Measurements from ENCODE around the gene MRGPRG.

Gene MRGPRG

GRCh38 chr11:3225826-3226750 is 7.5 kb upstream of the MRGPRG start:
- DNase-seq, result no peak

DNA sequence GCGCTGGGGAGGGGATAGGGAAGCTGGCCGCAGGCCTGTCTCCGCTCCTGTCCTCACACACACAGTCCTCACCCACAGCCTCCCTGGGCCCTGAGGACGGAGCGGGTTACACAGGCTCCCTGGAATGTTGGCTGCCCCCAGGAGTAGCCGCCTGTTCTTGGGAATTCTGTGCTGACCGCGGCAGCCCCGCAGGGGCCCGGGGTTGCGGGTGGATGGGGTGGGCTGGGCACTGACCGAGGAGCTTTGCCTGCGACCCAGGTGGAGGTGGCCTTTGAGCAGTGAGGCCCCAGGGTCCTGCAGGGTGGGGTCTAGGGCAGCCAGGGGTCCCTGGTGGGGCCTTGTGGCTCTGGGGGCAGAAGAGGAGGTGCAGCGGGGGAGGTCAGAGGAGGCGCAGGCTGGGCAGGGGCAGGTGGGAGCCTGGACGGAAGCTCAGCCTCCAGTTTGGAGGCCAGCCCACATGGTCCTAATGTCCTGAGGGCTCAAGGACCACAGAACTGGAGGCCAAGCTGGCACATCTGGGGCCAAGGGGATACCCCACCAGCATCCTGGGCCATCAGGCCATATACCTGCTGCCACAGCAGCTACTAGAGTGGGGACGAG is 6.6 kb upstream of the MRGPRG start:
- no peak for DNase-seq

GRCh38 chr11:3224401-3225057 is 5.9 kb upstream of the MRGPRG start:
- no peak for DNase-seq

DNA sequence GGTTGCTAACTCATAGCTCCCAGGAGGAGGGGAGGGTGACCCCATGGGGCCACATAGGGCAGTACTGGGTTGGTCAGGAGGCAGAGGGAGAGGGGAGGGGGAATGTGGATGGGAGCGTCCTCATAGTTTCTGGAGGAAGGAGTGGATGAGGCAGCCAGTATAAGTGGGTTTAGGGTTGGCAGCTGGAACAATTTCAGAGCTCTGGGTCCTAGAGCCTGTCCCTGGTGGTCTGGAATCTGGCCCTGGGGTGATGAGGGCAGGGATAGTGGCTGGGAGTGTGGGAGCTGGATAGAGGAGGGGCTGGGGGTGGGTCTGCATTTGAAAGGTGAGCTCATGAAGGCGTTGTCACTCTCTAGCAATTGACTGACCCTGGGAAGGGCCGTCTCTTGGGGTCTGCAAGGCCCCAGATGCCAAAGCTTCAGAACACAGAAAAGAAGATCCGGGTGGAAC is 5.3 kb upstream of the MRGPRG start:
- no peak for DNase-seq

GRCh38 chr11:3222941-3223915 is 4.6 kb upstream of the MRGPRG start:
- peak; percentile 9 for DNase-seq

DNA sequence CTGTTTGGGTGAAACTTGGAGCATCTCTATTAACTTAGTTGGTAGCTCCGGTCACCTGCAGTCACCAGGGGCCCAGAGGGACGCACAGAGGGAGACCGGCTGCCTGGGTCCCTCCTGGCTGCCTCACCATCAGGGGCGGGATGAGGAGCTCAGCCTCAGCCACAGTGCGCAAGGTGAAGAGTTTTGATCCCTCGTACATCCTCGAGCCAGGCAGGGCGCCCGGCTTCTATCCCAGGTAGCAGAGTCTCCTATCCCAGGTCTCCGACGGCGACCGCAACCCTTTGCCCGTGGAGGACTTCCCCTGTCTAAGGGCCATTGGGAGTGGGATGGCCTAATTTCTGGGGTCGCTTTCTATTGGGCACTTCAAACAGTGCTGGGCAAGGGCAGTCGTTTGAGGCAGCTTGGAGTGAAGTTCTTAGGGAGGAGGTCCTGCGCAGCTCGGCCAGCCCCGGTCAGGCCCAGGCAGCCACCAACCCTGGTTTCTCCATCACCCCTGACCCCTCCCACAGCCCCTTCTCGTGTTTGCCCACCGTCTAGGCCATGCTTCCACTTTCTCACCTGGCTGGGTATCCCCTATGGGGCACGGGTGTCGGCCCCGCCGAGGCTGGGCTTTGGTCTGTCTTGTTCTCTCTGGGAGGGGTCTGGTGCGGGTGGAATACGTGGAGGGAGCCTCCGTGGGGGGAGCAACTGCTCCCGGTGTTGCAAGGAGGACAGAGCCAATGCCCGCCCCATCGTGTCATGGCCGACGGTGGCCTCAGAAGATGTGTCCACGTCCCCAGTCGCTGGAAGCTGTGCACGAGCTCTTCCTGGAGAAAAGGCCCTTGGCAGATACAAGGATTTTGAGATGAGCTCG is 3.6 kb upstream of the MRGPRG start:
- DNase-seq, result no peak

GRCh38 chr11:3221408-3222002 is 2.9 kb upstream of the MRGPRG start:
- DNase-seq, result no peak

DNA sequence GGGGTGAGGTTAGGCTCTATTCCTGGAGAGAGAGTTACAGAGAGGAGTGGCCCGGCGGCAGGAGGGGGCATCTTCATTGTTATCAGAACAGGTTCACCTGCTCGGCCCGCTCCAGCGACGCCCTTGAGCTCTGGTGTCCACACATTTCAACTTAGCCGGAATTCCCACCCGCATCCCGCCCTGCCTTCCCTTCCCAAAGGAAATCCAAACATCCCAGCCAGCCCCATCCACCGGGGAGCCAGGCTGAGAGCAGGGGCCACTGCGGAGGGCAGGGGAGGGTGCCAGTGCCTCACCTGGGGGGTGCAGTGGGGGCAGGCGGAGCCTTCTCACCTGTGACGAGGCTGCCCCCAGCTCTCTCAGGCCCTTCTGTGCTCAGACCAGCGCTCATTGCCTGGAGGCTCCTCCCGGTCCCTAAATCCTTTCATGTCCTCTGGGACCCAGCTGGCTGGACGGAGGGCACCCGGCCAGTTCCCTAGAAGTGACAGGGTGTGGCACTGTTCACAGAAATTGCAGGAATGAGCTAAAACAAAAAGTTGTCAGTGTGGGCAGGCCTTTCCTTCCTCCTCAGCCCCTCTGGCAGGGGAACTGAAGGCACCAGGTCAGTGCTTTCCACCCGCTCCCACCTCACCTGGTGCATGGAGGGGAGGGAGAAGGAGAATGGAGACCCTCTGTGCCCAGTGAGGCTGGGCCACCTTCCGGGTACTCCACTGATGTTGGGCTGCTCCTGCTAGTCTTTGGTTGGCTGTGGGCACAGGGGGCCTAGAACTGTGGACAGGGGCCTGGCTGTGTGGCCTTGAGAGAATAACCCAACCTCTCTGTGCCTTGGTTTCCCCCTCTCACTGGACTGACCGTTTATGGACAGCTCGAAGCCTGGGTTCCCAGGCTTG is 2.2 kb upstream of the MRGPRG start:
- no peak for DNase-seq

DNA sequence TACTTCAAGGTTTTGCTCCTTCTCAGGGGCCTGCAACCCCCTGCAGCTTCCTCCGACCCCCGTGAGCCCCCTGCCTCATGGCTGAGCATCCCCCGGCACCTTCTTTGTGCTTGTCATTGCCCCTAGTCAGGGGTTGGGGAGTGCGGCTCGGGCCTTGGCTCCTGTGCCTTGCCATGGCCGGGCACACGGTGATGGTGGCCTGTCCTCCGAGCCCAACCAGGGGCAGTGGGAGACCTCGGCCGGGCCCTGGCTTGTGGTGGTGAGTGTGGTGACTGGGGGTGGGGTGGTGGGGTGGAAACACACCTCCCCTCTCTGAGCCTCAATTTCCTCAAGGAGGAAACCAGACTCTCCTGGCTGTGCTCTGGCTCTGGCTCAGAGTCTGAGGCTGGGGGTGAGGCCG is 1.5 kb upstream of the MRGPRG start:
- DNase-seq, result no peak

DNA sequence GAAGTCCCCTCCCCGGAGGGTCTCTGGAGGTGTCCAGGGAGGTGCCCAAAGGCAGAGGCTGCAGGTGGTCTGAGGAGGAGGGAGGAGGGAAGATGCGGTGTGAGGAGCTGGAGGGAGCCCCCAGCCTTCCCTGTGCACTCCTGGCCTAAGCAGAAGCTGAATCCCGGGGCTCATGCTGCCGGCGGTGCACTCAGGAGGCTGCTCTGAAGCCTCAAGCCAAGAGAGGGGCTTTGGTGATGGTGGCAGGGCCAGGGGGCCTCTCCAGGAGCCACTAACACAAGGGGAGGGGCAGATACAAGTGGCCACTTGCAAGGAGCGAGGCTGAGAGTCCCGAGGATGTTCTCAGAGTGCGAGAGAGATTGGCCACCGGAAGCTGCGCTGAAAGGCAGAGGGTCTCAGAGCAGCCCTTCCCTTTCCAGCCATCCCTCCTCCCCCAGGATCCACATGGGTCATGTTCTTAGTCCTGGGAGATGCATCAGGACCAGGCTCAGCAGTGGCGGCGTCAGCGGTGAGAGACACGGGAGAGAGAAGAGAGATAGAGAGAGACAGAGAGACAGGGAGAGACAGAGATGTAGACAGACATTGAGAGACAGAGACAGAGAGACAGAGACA is 774 bp upstream of the MRGPRG start:
- DNase-seq, result no peak

DNA sequence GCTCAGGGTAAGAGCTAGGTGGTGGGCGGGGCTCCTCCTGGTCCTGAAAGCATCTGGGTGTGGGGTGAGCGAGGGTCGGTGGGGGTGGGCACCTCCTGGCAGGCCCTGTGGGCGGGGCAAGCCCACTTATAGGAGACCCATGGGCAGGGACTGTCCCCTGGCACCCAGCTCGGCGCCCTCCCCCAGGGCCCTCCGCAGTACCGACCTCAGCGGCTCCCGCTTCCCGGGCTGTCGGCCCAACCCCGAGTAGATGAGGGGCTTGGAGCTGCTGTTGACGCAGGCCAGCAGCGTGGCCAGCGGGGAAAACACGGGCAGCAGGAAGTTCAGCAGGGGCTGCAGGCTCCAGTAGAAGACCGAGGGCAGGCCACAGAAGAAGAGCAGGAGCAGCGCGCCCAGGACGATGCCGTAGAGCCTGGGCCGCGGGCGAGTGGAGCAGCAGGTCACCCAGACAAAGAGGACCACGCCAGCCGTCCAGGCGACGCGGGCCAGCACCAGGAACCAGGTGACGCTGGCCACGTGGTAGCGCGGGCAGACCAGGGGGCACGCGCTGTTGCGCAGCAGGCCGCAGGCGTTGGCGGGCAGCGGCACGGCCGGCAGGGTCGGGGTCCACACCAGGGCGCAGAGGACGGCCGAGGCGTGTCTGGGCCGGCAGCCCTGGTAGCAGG is 663 bp downstream of the MRGPRG start:
- no peak for DNase-seq

- DNase-seq, result no peak
These were observed 2.5 kb downstream of the MRGPRG start for GRCh38 chr11:3216027-3216525.

DNA sequence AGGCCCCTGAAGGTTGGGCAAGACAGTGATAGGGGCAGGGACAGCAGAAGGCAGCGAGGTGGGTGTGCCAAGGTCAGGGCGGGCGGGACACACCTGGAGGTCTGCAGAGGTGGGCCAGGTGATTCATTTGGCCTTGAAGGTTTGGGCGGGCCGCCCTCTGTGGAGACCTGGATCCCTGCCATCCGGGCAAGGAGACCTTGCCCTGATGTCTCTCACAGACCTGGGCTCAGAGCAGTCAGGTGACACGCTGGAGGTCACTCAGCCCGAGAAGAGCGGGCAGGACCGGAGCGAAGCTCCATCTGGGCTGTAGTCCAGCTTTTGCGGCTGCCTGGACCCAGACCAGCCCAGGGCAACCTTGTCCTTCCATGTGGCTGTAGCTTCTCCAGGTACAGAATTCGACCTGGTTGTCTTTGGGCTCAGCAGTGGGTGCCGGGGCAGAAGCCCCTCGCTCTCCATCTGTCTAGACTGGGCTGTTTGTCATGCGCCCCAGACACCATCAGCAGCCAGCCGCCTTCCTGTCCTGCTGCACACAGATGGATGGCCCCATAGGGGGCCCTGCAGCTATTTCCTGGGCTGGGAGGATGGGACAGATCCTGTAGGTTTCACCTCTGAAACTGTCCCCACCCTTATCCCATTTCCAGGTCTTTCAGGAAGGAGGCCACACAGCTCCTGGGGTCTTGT is 3.1 kb downstream of the MRGPRG start:
- no peak for DNase-seq

DNA sequence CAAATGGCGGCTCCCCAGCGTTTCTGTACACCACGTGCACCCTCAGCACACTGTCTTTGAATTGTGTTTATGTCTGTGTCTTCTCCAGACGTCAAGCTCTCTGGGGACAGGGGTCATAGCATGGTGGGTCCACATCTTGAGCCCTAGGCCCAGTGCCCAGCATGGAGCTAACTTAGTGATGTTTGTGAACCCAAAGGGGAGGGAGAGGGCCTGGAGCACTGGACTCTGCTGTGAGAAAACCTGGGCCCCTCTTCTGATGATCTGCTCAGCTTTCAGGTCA is 4.3 kb downstream of the MRGPRG start:
- DNase-seq, result no peak

DNA sequence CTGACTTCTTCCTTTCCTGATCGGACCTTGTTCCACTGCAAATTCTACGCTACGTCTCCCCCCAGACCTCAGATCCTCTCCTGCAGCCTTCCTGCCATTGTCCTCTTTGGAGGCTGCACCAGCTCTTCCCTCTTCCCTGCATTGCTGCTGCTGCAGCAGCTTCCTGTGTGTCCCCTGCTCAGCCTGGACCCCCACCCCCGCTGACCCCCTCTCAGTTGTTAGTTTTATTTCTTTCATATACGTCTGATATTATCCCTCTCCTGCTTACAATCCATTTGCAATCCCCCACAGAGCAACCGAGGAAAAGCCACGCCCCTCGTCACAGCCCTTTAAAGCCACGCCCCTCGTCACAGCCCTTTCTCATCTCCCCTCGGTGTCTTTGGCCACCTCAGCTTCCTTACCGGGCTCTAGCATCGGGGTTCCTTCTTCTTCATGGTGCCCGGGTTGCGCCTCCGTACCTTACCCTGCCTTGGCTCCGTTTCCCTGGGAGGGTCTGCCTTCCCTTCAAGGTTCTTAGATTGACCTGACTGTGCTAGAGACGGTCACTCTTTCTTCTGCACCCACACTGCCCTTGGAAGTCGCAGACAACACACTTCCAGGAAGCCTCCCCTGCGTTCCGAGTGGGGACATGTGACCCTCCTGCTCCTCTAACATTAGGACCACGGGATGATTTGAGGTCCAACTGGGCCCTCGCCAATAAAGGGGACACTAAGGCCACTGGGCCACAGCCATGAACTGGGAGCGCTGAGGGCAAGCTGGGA is 4.8 kb downstream of the MRGPRG start:
- no peak for DNase-seq

DNA sequence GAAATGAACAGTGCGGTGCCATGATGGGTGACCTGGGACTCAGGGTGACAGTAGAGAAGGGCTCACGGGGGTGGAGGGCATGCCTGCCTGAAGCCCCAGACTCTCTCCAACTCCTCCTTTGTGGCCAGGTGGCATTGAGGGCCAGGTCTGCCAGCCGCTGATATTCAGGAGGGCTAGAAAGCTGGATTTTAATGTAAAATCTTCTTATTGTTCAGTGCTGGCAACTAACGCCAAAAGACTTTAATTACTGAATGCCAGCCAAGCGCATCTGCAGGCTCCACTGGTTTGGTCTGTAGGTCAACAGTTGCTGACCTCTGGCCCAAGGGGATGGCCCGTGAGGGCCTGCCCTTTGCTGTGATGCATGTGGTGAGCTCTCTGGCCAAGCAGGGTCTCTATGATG is 10.3 kb downstream of the MRGPRG start:
- no peak for DNase-seq

DNA sequence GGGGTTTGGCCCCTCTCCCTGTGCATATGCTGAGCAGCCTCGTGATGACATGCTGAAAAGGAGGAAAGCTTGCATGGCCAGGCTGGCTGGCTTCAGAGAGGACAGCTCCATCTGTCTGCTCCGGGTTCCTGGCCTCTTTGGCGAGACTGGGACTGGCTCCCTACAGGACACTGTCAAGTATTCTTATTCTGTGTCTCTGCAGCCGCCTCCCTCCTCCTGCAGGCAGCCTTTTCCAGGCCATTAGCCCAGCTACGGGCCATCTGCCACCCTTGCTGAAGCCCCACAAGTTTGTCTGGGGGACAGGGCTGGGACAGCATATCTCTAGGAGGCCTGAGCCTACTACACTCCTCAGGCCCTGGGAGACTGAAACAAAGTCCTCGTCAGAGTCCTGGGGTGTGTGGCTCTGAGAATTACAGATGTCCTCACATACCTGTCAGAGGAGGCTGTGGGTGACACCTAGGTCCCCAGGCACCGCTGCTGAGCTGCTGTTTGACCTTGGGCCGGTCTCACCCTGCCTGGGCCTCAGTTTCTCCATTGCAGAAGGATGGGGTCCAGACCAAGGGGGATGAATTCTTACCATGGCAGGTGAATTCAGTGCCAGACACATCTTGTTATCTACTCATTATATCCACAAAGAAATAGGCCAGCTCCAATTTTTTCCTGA is 11.0 kb downstream of the MRGPRG start:
- DNase-seq, result no peak

GRCh38 chr11:3206922-3207204 is 11.8 kb downstream of the MRGPRG start:
- no peak for DNase-seq

All from KG1 (cell line).